Activated CD4-positive, alpha-beta T cell treated with anti-CD3 and anti-CD28 coated beads for 36 hours (primary cell): ENCODE results near the gene ATP9B. TPM values are rescaled to one million over a fixed set of nuclear protein-coding genes. Genes with fewer than 3 reads are reported as not detected.
"Not testable (repeated sequence)": the region's sequence is repeated elsewhere in the genome, so short reads cannot be mapped to it uniquely, and the experiment has no call there.

ENCODE experiments used
- ATAC-seq: fragments of 200-7000 bp; cut with Tn5 transposase; one replicate; pipeline ENCODE4 v1.10.0; 2021; ENCODE audit warnings: mild to moderate bottlenecking, moderate library complexity
- CTCF ChIA-PET: fragments of 350-600 bp; sonication (Branson Sonifier 250); formaldehyde crosslinking; loops from one replicate; lab custom pipeline; 2021; ENCODE audit warnings: antibody characterized with exemption; lab: Charles Lee
- POLR2A ChIA-PET: fragments of 350-600 bp; sonication (Branson Sonifier 250); formaldehyde crosslinking; loops from one replicate; lab custom pipeline; 2021; ENCODE audit warnings: antibody characterized with exemption, inconsistent platforms; lab: Charles Lee
- DNase-seq: peaks from one replicate; pipeline ENCODE4 v3.0.0-alpha.2; 2020
- H3K27ac Mint-ChIP-seq: one replicate; pipeline ENCODE4 v1.8.0; 2021; ENCODE audit warnings: mixed read lengths
- H3K27me3 Mint-ChIP-seq: one replicate; pipeline ENCODE4 v1.8.0; 2021; ENCODE audit warnings: mixed read lengths
- H3K36me3 Mint-ChIP-seq: one replicate; pipeline ENCODE4 v1.8.0; 2021; ENCODE audit warnings: low read depth, mixed read lengths
- H3K4me1 Mint-ChIP-seq: one replicate; pipeline ENCODE4 v1.8.0; 2021; ENCODE audit warnings: mixed read lengths
- H3K4me3 Mint-ChIP-seq: one replicate; pipeline ENCODE4 v1.8.0; 2021; ENCODE audit warnings: mild to moderate bottlenecking, moderate library complexity, mixed read lengths
- H3K9me3 Mint-ChIP-seq: one replicate; pipeline ENCODE4 v1.8.0; 2021; ENCODE audit warnings: low read depth, mixed read lengths
- intact Hi-C, 2 experiments: fragments of 100-400 bp; cut with DNase I in 1 of 2; cut with micrococcal nuclease in 1 of 2; formaldehyde crosslinking; loops; one replicate each; pipeline versions ENCODE4 v1.14.2 to v1.15.1; 2022 to 2024; cut with DNase I, micrococcal nuclease
- total RNA-seq, 2 experiments: library from RNA; stranded (reverse); gene quantifications; one replicate each; pipeline ENCODE4 v1.2.3, GENCODE V29; 2021

ATP9B gene
- total RNA-seq, 2 experiments from 2014 or later, result 19.4 to 20.8 TPM

DNA sequence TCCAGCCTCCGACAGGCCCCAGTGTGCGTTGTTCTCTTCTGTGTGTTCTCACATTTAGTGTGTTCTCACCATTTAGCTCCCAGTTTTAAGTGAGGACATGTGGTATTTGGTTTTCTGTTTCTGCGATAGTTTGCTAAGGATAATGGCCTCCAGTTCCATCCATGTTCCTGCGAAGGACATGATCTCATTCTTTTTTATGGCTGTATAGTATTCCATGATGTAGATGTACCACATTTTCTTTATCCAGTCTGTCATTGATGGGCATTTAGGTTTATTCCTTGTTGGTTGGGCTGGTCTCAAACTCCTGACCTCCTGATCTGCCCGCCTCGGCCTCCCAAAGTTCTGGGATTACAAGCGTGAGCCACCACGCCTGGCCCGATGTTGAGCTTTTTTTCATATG lies 195.9 kb downstream of the ATP9B start:
- H3K36me3 Mint-ChIP-seq, result peaks cover 45% of the 10 kb centered on the region
- ATAC-seq, CTCF ChIA-PET, H3K27me3 Mint-ChIP-seq, POLR2A ChIA-PET, H3K27ac Mint-ChIP-seq, H3K4me3 Mint-ChIP-seq, intact Hi-C loops, H3K4me1 Mint-ChIP-seq, DNase-seq: not testable (repeated sequence)
- H3K9me3 Mint-ChIP-seq, result peaks cover 11% of the 10 kb centered on the region

DNA sequence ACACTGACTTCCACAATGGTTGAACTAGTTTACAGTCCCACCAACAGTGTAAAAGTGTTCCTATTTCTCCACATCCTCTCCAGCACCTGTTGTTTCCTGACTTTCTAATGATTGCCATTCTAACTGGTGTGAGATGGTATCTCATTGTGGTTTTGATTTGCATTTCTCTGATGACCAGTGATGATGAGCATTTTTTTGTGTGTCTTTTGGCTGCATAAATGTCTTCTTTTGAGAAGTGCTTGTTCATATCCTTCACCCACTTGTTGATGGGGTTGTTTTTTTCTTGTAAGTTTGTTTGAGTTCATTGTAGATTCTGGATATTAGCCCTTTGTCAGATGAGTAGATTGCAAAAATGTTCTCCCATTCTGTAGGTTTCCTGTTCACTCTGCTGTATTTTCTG lies 202.6 kb downstream of the ATP9B start:
- CTCF ChIA-PET, H3K9me3 Mint-ChIP-seq, H3K4me1 Mint-ChIP-seq, H3K4me3 Mint-ChIP-seq, intact Hi-C loops, DNase-seq, ATAC-seq, H3K27me3 Mint-ChIP-seq, POLR2A ChIA-PET, H3K27ac Mint-ChIP-seq: not testable (repeated sequence)
- H3K36me3 Mint-ChIP-seq, result peaks cover 31% of the 10 kb centered on the region

DNA sequence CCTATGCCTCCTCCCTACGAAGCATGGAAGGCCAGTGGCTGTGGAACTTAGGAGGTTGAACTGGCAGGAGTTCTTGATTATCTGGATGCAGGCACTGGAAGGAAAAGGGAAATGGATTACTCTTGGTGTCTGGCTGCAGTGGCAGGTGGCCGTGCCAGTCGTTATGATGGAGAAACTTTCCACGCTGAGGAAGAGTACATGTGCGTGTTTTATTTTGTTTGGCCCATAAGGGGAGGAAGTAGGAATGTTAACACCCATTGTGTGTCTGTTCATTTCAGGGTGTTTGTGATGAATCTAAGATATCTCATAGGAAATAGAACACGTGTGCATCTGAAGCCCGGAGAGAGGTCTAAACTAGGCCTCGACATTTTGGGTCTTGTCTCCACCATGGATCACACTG lies 203.7 kb downstream of the ATP9B start:
- H3K9me3 Mint-ChIP-seq, result no peaks in the 10 kb centered on the region

DNA sequence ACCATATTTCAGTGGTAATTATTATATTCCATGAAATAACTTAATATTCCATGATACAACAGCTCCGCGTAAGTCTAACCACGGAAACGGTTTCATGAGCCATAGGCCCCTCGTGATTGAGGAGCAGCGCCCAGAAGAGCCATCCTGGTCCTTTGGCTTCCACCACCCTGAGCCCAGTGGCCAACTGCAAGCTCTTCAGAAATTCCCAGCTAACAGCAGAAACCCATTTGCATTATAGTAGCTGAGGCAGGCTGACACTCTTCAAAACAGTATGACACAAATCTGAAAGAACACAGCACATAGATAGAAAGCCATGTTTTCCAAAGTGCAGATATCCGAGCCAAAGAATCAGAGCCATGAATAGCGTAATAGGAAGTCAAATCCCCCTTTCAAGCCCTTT lies 205.6 kb downstream of the ATP9B start:
- CTCF ChIA-PET, result no interaction called here
- intact Hi-C loops, result no loop called here
- Mint-ChIP-seq H3K27me3 (no peaks in the 10 kb centered on the region), H3K36me3 (peaks cover 30% of the 10 kb centered on the region), H3K27ac (no peak overlapping the region), H3K9me3 (no peaks in the 10 kb centered on the region), H3K4me1 (peaks cover 4% of the 10 kb centered on the region), H3K4me3 (no peak overlapping the region)
- DNase-seq (no peak), ATAC-seq (no peak)
- POLR2A ChIA-PET, result no interaction called here

More for the DNA sequence above, 203.7 kb downstream of the ATP9B start:
- no peak overlapping the region for H3K27ac Mint-ChIP-seq
- ChIA-PET POLR2A (no interaction called here), CTCF (no interaction called here)
- DNase-seq (no peak), ATAC-seq (no peak)
- no peak overlapping the region for H3K4me3 Mint-ChIP-seq
- H3K27me3 Mint-ChIP-seq, result no peaks in the 10 kb centered on the region
- peaks cover 33% of the 10 kb centered on the region for H3K36me3 Mint-ChIP-seq
- H3K4me1 Mint-ChIP-seq, result peaks cover 4% of the 10 kb centered on the region
- intact Hi-C loops, result no loop called here

- ChIA-PET POLR2A (no interaction called here), CTCF (interaction anchor here (0.6 to 0.7 kb wide), 2 partner anchors 338 to 1792 kb away, joined by 3 read pairs; no protein-coding TSS in a partner anchor)
- peaks cover 4% of the 10 kb centered on the region for H3K4me1 Mint-ChIP-seq
- DNase-seq (no peak), ATAC-seq (no peak)
- no peak overlapping the region for H3K27ac Mint-ChIP-seq
- no peaks in the 10 kb centered on the region for H3K9me3 Mint-ChIP-seq
- H3K4me3 Mint-ChIP-seq, result no peak overlapping the region
- peaks cover 30% of the 10 kb centered on the region for H3K36me3 Mint-ChIP-seq
- no peaks in the 10 kb centered on the region for H3K27me3 Mint-ChIP-seq
- intact Hi-C loops, result no loop called here
These were observed 206.3 kb downstream of the ATP9B start for GRCh38 chr18:79275461-79275860.

DNA sequence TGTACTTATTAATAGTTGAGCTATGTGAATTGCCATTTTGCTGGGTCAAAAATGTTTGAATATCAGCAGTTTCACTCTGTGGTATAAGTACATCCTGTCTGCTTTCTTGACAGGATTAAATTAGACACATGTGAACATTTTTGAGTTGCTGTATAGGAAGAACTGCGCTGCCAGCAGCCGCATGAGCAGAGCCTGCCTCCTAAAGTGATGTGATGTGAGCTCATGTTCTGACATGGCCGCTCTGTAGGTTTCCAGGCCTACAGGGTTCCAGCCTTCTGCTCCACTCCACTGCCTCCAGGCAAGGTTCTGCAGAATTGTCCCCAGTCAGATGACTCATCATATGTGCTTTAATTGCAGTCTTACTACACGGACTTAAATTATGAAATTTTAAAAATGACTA lies 206.8 kb downstream of the ATP9B start:
- H3K36me3 Mint-ChIP-seq, result peaks cover 28% of the 10 kb centered on the region
- peak; percentile 13 for DNase-seq
- H3K4me1 Mint-ChIP-seq, result peaks cover 4% of the 10 kb centered on the region
- no peak overlapping the region for H3K27ac Mint-ChIP-seq
- H3K9me3 Mint-ChIP-seq, result no peaks in the 10 kb centered on the region
- no peaks in the 10 kb centered on the region for H3K27me3 Mint-ChIP-seq
- intact Hi-C loops, result no loop called here
- ChIA-PET CTCF (no interaction called here), POLR2A (no interaction called here)
- ATAC-seq, result no peak
- H3K4me3 Mint-ChIP-seq, result no peak overlapping the region

- no peaks in the 10 kb centered on the region for H3K27me3 Mint-ChIP-seq
- CTCF ChIA-PET, result no interaction called here
- peaks cover 4% of the 10 kb centered on the region for H3K4me1 Mint-ChIP-seq
- no peak for DNase-seq
- POLR2A ChIA-PET, result no interaction called here
- intact Hi-C loops, result no loop called here
- no peak overlapping the region for H3K4me3 Mint-ChIP-seq
- H3K27ac Mint-ChIP-seq, result no peak overlapping the region
- peaks cover under 1% of the 10 kb centered on the region for H3K9me3 Mint-ChIP-seq
- H3K36me3 Mint-ChIP-seq, result peaks cover 37% of the 10 kb centered on the region
- no peak for ATAC-seq
These were observed 209.7 kb downstream of the ATP9B start for GRCh38 chr18:79278896-79279295.

DNA sequence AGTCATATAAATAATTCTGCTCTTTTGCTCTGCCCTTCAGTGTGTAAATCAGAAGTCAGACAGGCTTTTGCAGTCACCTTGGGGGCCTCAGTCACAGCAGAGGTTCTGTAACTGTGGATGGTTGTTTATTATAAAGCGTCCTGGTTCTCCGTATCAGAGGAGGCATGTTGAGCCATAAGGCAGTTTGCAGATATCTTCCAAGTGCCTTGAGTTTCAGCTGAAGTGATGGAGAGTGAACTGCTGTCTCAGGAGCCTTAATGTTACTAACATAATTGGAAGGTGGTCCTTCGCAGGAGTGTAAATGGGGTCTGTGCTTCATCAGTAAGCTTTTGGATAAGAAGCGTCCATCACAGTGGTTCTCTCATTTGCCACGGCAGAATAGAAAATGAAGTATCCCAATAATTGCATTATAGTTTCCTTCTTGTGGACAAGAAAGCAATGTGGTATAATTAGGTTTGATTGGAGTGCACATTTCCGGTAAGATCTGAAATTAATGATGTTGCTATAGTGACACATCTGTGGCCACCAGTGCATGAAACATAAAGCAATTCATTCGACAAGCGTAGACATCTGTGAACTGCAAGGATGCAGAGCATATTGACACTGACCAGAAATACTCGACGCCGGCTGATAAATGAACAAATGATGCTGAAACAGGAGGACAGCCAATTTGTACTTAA lies 214.1 kb downstream of the ATP9B start:
- DNase-seq (no peak), ATAC-seq (no peak)
- Mint-ChIP-seq H3K9me3 (peaks cover 3% of the 10 kb centered on the region), H3K27ac (no peak overlapping the region), H3K4me1 (no peaks in the 10 kb centered on the region), H3K27me3 (no peaks in the 10 kb centered on the region), H3K36me3 (peaks cover 49% of the 10 kb centered on the region), H3K4me3 (no peak overlapping the region)
- ChIA-PET POLR2A (no interaction called here), CTCF (no interaction called here)
- intact Hi-C loops, result no loop called here

GRCh38 chr18:79283929-79284328 lies 214.7 kb downstream of the ATP9B start:
- intact Hi-C loops, result no loop called here
- DNase-seq (no peak), ATAC-seq (no peak)
- H3K9me3 Mint-ChIP-seq, result peaks cover 3% of the 10 kb centered on the region
- no peak overlapping the region for H3K4me3 Mint-ChIP-seq
- H3K27ac Mint-ChIP-seq, result no peak overlapping the region
- H3K36me3 Mint-ChIP-seq, result peaks cover 44% of the 10 kb centered on the region
- H3K4me1 Mint-ChIP-seq, result no peaks in the 10 kb centered on the region
- no peaks in the 10 kb centered on the region for H3K27me3 Mint-ChIP-seq
- CTCF ChIA-PET, result no interaction called here
- POLR2A ChIA-PET, result no interaction called here

GRCh38 chr18:79285191-79285590 lies 216.0 kb downstream of the ATP9B start:
- intact Hi-C loops, H3K27me3 Mint-ChIP-seq, DNase-seq, H3K27ac Mint-ChIP-seq, ATAC-seq, POLR2A ChIA-PET, H3K9me3 Mint-ChIP-seq, H3K4me1 Mint-ChIP-seq, CTCF ChIA-PET, H3K4me3 Mint-ChIP-seq: not testable (repeated sequence)
- peaks cover 50% of the 10 kb centered on the region for H3K36me3 Mint-ChIP-seq

DNA sequence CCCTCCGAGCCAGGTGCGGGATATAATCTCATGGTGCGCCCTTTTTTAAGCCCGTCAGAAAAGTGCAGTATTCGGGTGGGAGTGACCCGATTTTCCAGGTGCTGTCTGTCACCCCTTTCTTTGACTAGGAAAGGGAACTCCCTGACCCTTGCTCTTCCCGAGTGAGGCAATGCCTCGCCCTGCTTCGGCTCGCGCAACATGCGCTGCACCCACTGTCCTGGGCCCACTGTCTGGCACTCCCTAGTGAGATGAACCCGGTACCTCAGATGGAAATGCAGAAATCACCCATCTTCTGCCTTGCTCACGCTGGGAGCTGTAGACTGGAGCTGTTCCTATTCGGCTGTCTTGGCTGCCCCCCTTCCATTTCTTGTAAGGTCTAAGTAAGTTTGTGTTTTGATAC lies 221.2 kb downstream of the ATP9B start:
- CTCF ChIA-PET, H3K27me3 Mint-ChIP-seq, H3K27ac Mint-ChIP-seq, DNase-seq, H3K4me3 Mint-ChIP-seq, H3K4me1 Mint-ChIP-seq, ATAC-seq, POLR2A ChIA-PET, intact Hi-C loops, H3K9me3 Mint-ChIP-seq: not testable (repeated sequence)
- H3K36me3 Mint-ChIP-seq, result peaks cover 23% of the 10 kb centered on the region

- no peaks in the 10 kb centered on the region for H3K9me3 Mint-ChIP-seq
- no peak overlapping the region for H3K4me3 Mint-ChIP-seq
- H3K27me3 Mint-ChIP-seq, result no peaks in the 10 kb centered on the region
- ATAC-seq (no peak), DNase-seq (no peak)
- ChIA-PET CTCF (no interaction called here), POLR2A (no interaction called here)
- H3K36me3 Mint-ChIP-seq, result peaks cover 22% of the 10 kb centered on the region
- no peak overlapping the region for H3K27ac Mint-ChIP-seq
- peaks cover 3% of the 10 kb centered on the region for H3K4me1 Mint-ChIP-seq
- intact Hi-C loops, result no loop called here
These were observed 221.7 kb downstream of the ATP9B start for GRCh38 chr18:79290876-79291275.
